ENCODE measurements around the gene DNAH2. TPM values are rescaled to one million over a fixed set of nuclear protein-coding genes. Genes with fewer than 3 reads are reported as not detected.

DNAH2 gene
- total and polyA plus RNA-seq, 2 of the 4 experiments (the other 2 are of a cell fraction) = under 0.01 to 0.02 TPM

DNA sequence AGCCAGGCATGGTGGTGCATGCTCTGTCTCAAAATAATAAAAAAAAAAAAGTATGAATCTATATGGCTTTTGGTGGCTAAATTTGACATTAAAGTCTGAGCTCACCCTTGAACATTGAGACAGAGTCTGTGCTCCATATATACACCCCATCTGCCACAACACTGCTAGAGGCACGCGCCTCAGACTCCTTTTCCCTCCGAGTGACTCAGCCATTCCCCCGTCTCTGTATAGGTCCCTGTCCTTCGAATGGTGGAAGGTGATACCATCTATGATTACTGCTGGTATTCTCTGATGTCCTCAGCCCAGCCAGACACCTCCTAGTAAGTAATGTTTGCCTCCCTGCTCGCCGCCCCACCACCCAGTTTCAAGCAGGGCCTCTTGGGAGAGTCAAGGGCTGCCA is 17.0 kb upstream of the DNAH2 start:
- in situ Hi-C loops (cut with MboI; ENCODE audit: low sequenced_read_pairs) = no loop called here
- ChIA-PET CTCF (interaction anchor here (0.6 to 1.2 kb wide), 2 partner anchors 31 to 601 kb away, joined by 3 to 5 read pairs; no protein-coding TSS in a partner anchor), POLR2A (ENCODE audit: unreplicated experiment) (no interaction called here)
- no peak overlapping the region for H4K8ac ChIP-seq (ENCODE audit: low read depth in 2 of 2, low read length in 2 of 2)
- peaks cover 18% of the 10 kb centered on the region for H3K27me3 ChIP-seq (ENCODE audit: control insufficient read depth, insufficient read depth, low read length)
- dilution Hi-C loops (cut with HindIII; ENCODE audit: low sequenced_read_pairs, unreplicated experiment) = no loop called here
- H2AK5ac ChIP-seq (ENCODE audit: low read depth, low read length) = no peak overlapping the region
- peaks cover 10% of the 10 kb centered on the region for H3K36me3 ChIP-seq (ENCODE audit: control insufficient read depth, insufficient read depth, low read length)
- H3K9ac ChIP-seq (ENCODE audit: low read depth, low read length) = no peak overlapping the region
- H3K4ac ChIP-seq (ENCODE audit: low read depth, low read length) = no peak overlapping the region
- H2BK5ac ChIP-seq (ENCODE audit: low read depth, low read length, poor library complexity, severe bottlenecking) = no peak overlapping the region
- H2BK20ac ChIP-seq (ENCODE audit: low read depth, low read length) = no peak overlapping the region
- H3K79me1 ChIP-seq (ENCODE audit: low read depth in 1 of 2, low read length in 2 of 2) = no peaks in the 10 kb centered on the region
- H3K4me2 ChIP-seq (ENCODE audit: low read depth, low read length) = no peak overlapping the region
- no peak overlapping the region for H3K18ac ChIP-seq (ENCODE audit: low read depth, low read length)
- TF ChIP-seq MXI1 (IDR thresholded peaks at IDR 0.05; ENCODE audit: borderline replicate concordance, low read depth, low read length) (no peak), FOS (IDR thresholded peaks at IDR 0.05; ENCODE audit: low read depth, low read length) (no peak), BHLHE40 (IDR thresholded peaks at IDR 0.05; ENCODE audit: low read depth, low read length) (no peak), POLR2A (IDR thresholded peaks at IDR 0.05; ENCODE audit: low read depth, low read length) (no peak), RFX5 (IDR thresholded peaks at IDR 0.05; ENCODE audit: low read depth, low read length) (no peak)
- no CpG with 5 or more reads among the region's 7 CpGs for WGBS, 2 experiments (ENCODE audit: extremely low coverage in 2 of 2, insufficient read length in 1 of 2)
- H3K9me3 ChIP-seq (ENCODE audit: control insufficient read depth, insufficient read depth, low read length) = no peaks in the 10 kb centered on the region
- no peak overlapping the region for H3K23ac ChIP-seq (ENCODE audit: low read depth, low read length)
- no peaks in the 10 kb centered on the region for H3K9me1 ChIP-seq (ENCODE audit: insufficient read depth, low read length)
- no peak overlapping the region for H2AK9ac ChIP-seq (replicated peaks; ENCODE audit: low read depth, low read length, poor library complexity)
- no peak overlapping the region for H4K91ac ChIP-seq (ENCODE audit: insufficient read depth, low read depth, low read length)
- intact Hi-C loops (cut with micrococcal nuclease) = no loop called here
- H3K27ac ChIP-seq (ENCODE audit: insufficient read depth, low read length) = no peak overlapping the region
- BruUV-seq (replicated peaks) = no TSS peak
- no peak overlapping the region for H2BK120ac ChIP-seq (ENCODE audit: low read depth, low read length)
- no peak for DNase-seq
- no peak overlapping the region for H4K5ac ChIP-seq (ENCODE audit: low read depth, low read length)
- H3K4me1 ChIP-seq (ENCODE audit: control insufficient read depth, insufficient read depth, low read length) = peaks cover 3% of the 10 kb centered on the region; the same call in 1 of the 2 replicates
- no peak overlapping the region for H2AFZ ChIP-seq (replicated peaks; ENCODE audit: low read length, poor library complexity)
- H2BK15ac ChIP-seq (ENCODE audit: low read depth, low read length) = no peak overlapping the region
- H3K4me3 ChIP-seq (ENCODE audit: insufficient read depth, low read depth, low read length) = no peak overlapping the region
- ATAC-seq (ENCODE audit: low read depth) = no peak
- H4K20me1 ChIP-seq (ENCODE audit: insufficient read depth, low read length) = no peaks in the 10 kb centered on the region
- no peak overlapping the region for H3K56ac ChIP-seq (ENCODE audit: extremely low read depth, insufficient read depth, low read length)
- H3K14ac ChIP-seq (replicated peaks; ENCODE audit: low read depth, low read length) = no peak overlapping the region
